ENCODE data around the gene ODC1. TPM values are rescaled to one million over a fixed set of nuclear protein-coding genes. Genes with fewer than 3 reads are reported as not detected.
A peak's percentile ranks its signal among the peaks of the same experiment; 100 is the strongest.

ODC1 gene
- total RNA-seq, 6 donors from 2014 or later = 3.1 to 223 (median 46.0) TPM

GRCh38 chr2:10478916-10479315 is 30.8 kb upstream of the ODC1 start:
- Histone ChIP-seq H3K4me1 (no peaks in the 10 kb centered on the region), H3K27me3 (no peaks in the 10 kb centered on the region), H3K4me3 (no peak overlapping the region), H3K27ac (no peak overlapping the region), H3K36me3 (no peaks in the 10 kb centered on the region), H3K9me3 (no peaks in the 10 kb centered on the region)
- peak in 1 of 2 donors; percentile 20 for ATAC-seq (ENCODE audit: low FRiP score in 2 of 2)
- WGBS, 2 donors = 66 to 80% methylated on average over 11 to 12 of the region's 12 CpGs
- DNase-seq = no peak
- TF ChIP-seq POLR2AphosphoS5 (IDR thresholded peaks at IDR 0.05) = no peak
- no peak for TF ChIP-seq POLR2A (IDR thresholded peaks at IDR 0.05)
- no peak for TF ChIP-seq EP300 (IDR thresholded peaks at IDR 0.05)
- TF ChIP-seq CTCF (IDR thresholded peaks at IDR 0.05) = no peak

GRCh38 chr2:10478298-10478625 is 30.1 kb upstream of the ODC1 start:
- Histone ChIP-seq H3K4me1 (no peaks in the 10 kb centered on the region), H3K36me3 (no peaks in the 10 kb centered on the region), H3K9me3 (no peaks in the 10 kb centered on the region), H3K27ac (no peak overlapping the region), H3K27me3 (no peaks in the 10 kb centered on the region), H3K4me3 (no peak overlapping the region)
- ATAC-seq (ENCODE audit: low FRiP score in 2 of 2) = no peak
- TF ChIP-seq CTCF (IDR thresholded peaks at IDR 0.05) (no peak), EP300 (IDR thresholded peaks at IDR 0.05) (no peak), POLR2AphosphoS5 (IDR thresholded peaks at IDR 0.05) (no peak), POLR2A (IDR thresholded peaks at IDR 0.05) (no peak)
- 79 to 94% methylated on average over 12 of the region's 12 CpGs for WGBS, 2 donors
- no peak for DNase-seq

GRCh38 chr2:10477443-10478297 is 29.5 kb upstream of the ODC1 start:
- Histone ChIP-seq H3K9me3 (no peaks in the 10 kb centered on the region), H3K4me3 (no peak overlapping the region), H3K27me3 (no peaks in the 10 kb centered on the region), H3K27ac (no peak overlapping the region), H3K36me3 (no peaks in the 10 kb centered on the region), H3K4me1 (no peaks in the 10 kb centered on the region)
- ATAC-seq (ENCODE audit: low FRiP score in 2 of 2) = no peak
- 73 to 76% methylated on average over 15 to 16 of the region's 16 CpGs for WGBS, 2 donors
- TF ChIP-seq POLR2AphosphoS5 (IDR thresholded peaks at IDR 0.05) = no peak
- TF ChIP-seq CTCF (IDR thresholded peaks at IDR 0.05) = no peak
- no peak for TF ChIP-seq POLR2A (IDR thresholded peaks at IDR 0.05)
- no peak for TF ChIP-seq EP300 (IDR thresholded peaks at IDR 0.05)
- DNase-seq = no peak

GRCh38 chr2:10476723-10477442 is 28.8 kb upstream of the ODC1 start:
- Histone ChIP-seq H3K9me3 (no peaks in the 10 kb centered on the region), H3K27me3 (no peaks in the 10 kb centered on the region), H3K27ac (no peak overlapping the region), H3K4me1 (no peaks in the 10 kb centered on the region), H3K36me3 (no peaks in the 10 kb centered on the region), H3K4me3 (no peak overlapping the region)
- WGBS, 2 donors = 88 to 90% methylated on average over 12 of the region's 12 CpGs
- DNase-seq (no peak), ATAC-seq (ENCODE audit: low FRiP score in 2 of 2) (no peak)
- TF ChIP-seq EP300 (IDR thresholded peaks at IDR 0.05) (no peak), POLR2A (IDR thresholded peaks at IDR 0.05) (no peak), CTCF (IDR thresholded peaks at IDR 0.05) (no peak), POLR2AphosphoS5 (IDR thresholded peaks at IDR 0.05) (no peak)

Measured in upper lobe of left lung (tissue), 6 donors.